DMS79 treated with DMSO at 0.1 percent for 48 hours (cell line): ENCODE data around the gene DOK6.
"Not testable (repeated sequence)": the region's sequence is repeated elsewhere in the genome, so short reads cannot be mapped to it uniquely, and the experiment has no call there.

ENCODE experiments used
- DNase-seq: peaks from one replicate; lab custom pipeline; 2025; lab: John Stamatoyannopoulos, UW

DOK6 gene

GRCh38 chr18:69626643-69627242 lies 226.1 kb downstream of the DOK6 start:
- DNase-seq = no peak

GRCh38 chr18:69628774-69629359 lies 228.2 kb downstream of the DOK6 start:
- no peak for DNase-seq

GRCh38 chr18:69631281-69631680 lies 230.6 kb downstream of the DOK6 start:
- no peak for DNase-seq

- DNase-seq = no peak
Observed at GRCh38 chr18:69635482-69635881, 234.8 kb downstream of the DOK6 start.

DNA sequence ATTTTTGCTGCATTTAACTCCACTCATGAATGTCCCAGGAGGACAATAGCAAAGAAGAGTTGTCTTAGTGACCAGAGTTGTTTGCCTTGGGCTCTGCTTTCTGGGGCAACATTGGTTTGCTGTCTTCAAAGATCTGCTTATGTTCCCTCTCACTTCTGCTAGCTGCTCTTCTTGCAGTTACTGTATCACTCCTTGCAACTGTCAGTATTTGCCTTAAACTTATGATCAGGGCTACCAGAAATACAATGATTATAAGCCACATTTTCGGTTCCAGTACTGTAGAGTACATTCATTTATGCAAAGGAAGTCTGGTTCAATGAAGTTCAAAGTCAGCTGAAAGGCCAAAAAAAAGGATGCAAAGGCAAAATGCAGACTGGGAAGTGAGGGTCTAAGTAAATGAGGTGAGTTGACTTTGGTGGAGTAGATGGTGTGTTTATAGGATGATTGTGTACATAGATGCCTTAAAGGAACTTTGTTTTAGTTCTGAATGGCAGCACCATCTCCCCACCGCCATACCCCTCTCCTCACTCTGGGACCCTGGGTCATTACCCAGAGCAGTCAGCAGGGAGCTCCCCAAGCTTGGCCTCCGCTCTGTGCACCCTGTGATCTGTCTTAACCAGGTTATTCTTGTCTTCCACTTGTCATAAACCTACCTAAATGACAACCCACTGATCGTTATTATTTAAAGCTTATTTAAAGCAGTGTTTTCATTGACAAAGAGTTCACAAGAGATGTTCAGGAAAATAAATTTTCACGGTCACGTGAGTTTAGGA lies 236.0 kb downstream of the DOK6 start:
- no peak for DNase-seq

DNA sequence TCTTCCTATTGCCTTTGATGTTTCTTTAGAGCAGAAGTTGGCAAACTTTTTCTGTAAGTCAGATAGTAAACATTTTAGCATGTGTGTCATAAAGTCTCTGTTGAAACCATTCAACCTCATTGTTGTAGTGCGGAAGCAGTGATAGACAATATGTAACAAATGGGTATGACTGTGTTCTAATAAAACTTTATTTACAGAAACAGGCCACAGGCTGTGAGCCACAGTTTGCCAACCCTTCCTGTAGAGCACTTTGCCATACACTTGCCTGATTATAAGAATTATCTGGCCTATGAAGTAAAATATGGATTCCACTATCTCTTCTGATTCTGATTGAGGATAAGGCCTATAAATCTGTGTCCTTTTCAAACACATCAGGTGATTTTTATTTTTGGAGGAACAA lies 237.4 kb downstream of the DOK6 start:
- DNase-seq = no peak

DNA sequence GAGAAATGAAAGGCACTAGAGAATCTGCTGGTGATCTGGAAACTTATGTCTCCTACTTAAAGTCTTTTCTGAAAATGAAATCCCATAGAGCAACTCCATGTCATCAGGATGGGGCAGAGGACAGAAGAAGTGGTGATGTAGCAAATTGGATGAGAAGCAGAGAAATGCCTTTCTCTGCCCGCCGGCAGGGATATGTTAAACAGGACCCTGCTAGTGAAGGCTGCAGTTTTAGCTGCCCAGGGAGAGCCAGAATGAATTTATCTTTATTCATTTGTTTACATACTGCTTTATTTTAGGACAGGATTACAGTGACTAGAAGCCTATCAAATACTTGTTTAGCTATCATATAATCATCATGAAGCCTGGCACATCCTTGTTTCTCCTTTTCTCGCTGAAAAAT lies 247.0 kb downstream of the DOK6 start:
- DNase-seq = no peak

GRCh38 chr18:69648486-69648885 lies 247.8 kb downstream of the DOK6 start:
- peak; percentile 63 for DNase-seq

DNA sequence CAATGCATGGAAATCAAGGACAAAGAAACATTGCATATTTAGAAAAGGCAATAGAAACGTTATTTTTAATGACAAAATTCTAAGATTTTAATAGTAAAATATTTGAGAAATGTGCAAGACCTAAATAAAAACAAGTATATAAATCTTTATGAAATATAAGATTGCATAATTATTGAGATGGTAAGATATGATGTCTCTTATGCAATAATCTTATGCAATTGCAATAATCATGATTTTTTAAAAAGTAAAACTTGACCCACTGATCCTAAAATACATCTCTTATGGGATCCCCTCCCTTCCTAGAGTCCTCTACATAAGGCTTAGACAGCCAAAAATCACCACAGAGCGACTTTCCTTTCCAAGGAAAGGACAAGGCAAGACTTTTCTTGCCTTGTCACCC lies 249.0 kb downstream of the DOK6 start:
- DNase-seq = no peak

- DNase-seq = no peak
Observed at GRCh38 chr18:69651243-69651642, 250.6 kb downstream of the DOK6 start.

- DNase-seq = no peak
Observed at GRCh38 chr18:69655816-69656215, 255.1 kb downstream of the DOK6 start.

DNA sequence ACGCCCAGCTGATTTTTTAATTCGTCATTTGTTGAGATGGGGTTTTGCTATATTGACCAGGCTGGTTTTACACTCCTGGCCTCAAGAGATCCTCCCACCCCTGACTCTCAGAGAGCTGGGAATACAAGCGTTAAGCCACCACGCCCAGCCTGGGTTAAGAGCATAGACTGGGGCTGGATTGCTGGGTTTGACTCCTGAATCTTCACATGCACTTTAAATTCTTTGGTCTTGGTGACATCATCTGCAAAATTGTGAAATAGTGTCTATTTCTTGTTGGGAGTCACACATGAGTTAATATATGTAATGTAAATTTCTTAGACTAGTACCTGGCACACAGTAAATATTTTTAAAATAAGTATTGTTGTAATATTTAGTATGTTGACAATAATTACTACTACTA lies 257.4 kb downstream of the DOK6 start:
- no peak for DNase-seq

- DNase-seq = no peak
Observed at GRCh38 chr18:69658685-69659084, 258.0 kb downstream of the DOK6 start.

- DNase-seq = peak; percentile 93
Observed at GRCh38 chr18:69659142-69659651, 258.5 kb downstream of the DOK6 start.

- not testable (repeated sequence) for DNase-seq
Observed at GRCh38 chr18:69662090-69662489, 261.4 kb downstream of the DOK6 start.

DNA sequence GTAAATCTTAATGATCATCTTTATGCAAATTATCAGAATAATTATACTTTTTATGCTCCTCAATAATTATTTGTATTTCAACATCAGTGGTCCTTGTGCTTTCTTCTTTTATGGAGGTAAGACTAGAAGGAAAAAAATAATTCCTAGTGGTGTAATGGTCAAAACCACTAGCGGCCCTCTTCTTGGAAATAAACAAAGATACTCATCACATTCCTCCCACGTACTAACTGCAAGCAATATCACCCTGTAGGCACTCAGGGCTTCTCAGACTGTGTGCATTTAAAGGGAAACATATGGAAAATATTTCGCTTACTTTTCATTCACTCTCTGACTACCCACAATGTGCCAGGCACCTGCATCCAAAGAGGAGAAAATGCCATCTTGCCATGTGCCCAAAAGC lies 263.7 kb downstream of the DOK6 start:
- DNase-seq = no peak

- no peak for DNase-seq
Observed at GRCh38 chr18:69674292-69674877, 273.7 kb downstream of the DOK6 start.

DNA sequence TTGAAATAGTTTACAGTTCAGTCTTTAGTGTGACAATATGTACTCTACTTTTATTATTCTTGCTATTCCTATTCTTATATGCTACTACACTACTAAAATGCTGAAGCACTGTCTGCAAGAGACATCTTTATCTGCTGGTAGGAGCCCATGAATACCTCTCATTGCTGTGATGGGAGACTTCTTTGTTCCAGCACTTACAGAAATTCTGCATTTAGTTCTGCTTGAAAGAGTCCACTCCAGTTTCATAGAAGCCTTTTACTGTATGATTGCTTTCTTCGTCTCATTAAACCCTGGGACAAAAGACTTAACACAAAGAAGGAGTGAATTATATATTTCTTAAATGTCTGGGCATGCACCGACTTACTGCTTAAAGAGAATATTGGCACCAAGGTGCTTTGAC lies 274.3 kb downstream of the DOK6 start:
- DNase-seq = peak; percentile 92

DNA sequence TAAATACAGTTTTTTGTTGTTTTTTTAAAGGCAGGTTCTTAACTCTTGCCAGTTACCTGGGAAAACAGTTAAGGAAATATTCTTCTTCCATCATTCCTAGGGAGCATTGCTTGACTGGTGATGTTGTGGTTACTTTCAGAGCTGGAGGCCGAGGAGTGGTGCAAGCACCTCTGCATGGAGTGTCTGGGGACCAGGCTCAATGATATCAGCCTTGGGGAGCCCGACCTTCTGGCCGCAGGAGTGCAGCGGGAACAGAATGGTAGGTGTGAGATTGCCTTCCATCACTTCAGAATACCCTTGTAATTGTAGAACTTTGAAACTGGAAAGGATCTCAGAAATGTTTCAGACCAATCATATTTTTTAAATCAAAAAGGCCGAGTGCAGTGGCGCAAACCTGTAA lies 276.9 kb downstream of the DOK6 start:
- DNase-seq = no peak

DNA sequence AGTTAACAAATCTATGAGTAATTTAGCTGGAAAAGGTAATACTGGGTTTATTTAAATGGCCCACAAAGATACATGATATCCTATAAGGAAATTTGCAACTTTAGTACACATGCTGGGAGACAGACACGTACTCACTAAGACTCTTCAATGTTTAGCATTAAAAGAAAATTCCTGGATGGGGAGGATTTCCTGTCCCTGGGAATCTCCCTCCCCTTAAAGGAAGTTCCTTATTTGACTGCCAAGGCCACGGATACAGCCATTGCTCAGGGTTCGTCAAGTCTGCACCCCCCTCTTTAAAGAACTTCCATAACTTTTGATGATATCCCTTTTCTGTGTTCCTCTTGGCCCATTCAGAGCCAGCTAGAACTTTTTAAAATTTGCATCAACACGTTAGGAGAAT lies 279.4 kb downstream of the DOK6 start:
- DNase-seq = no peak

- DNase-seq = no peak
Observed at GRCh38 chr18:69683176-69683575, 282.5 kb downstream of the DOK6 start.

- DNase-seq = no peak
Observed at GRCh38 chr18:69684789-69685188, 284.1 kb downstream of the DOK6 start.

- DNase-seq = no peak
Observed at GRCh38 chr18:69686861-69687260, 286.2 kb downstream of the DOK6 start.
